22Rv1 (cell line): ENCODE results near the gene PIK3R5.

Experiments
- ZFX ChIP-seq: fragments of 450-650 bp; IDR thresholded peaks from 2 replicates; pipeline ENCODE4 v1.6.1; 2017; ENCODE audit warnings: antibody characterized with exemption, borderline replicate concordance
- TF ChIP-seq, protein P1 (sequence below): fragments of 450-650 bp; IDR thresholded peaks from 2 replicates; pipeline ENCODE4 v1.5.1; 2017; ENCODE audit warnings: mild to moderate bottlenecking

GRCh38 chr17:8839410-8839935 lies 126.0 kb downstream of the PIK3R5 start:
- TF ChIP-seq, protein P1, sequence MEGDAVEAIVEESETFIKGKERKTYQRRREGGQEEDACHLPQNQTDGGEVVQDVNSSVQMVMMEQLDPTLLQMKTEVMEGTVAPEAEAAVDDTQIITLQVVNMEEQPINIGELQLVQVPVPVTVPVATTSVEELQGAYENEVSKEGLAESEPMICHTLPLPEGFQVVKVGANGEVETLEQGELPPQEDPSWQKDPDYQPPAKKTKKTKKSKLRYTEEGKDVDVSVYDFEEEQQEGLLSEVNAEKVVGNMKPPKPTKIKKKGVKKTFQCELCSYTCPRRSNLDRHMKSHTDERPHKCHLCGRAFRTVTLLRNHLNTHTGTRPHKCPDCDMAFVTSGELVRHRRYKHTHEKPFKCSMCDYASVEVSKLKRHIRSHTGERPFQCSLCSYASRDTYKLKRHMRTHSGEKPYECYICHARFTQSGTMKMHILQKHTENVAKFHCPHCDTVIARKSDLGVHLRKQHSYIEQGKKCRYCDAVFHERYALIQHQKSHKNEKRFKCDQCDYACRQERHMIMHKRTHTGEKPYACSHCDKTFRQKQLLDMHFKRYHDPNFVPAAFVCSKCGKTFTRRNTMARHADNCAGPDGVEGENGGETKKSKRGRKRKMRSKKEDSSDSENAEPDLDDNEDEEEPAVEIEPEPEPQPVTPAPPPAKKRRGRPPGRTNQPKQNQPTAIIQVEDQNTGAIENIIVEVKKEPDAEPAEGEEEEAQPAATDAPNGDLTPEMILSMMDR = no peak
- no peak for TF ChIP-seq ZFX
